ENCODE data around the gene FAF1.

Gene FAF1

GRCh38 chr1:50415235-50416149 is 544.6 kb downstream of the FAF1 start:
- no peak for TF ChIP-seq CTCF (conservative IDR thresholded peaks at IDR 0.05; ENCODE audit: low read depth, low read length)
- no peak overlapping the region for H3K4me3 ChIP-seq (ENCODE audit: low read depth, low read length)

GRCh38 chr1:50414853-50415234 is 545.2 kb downstream of the FAF1 start:
- no peak for TF ChIP-seq CTCF (conservative IDR thresholded peaks at IDR 0.05; ENCODE audit: low read depth, low read length)
- DNase-seq (ENCODE audit: low read depth): no peak
- H3K4me3 ChIP-seq (ENCODE audit: low read depth, low read length): no peak overlapping the region

More at GRCh38 chr1:50415235-50416149, 544.6 kb downstream of the FAF1 start:
- DNase-seq (ENCODE audit: low read depth): no peak

- DNase-seq (ENCODE audit: low read depth): no peak
- TF ChIP-seq CTCF (conservative IDR thresholded peaks at IDR 0.05; ENCODE audit: low read depth, low read length): no peak
- no peak overlapping the region for H3K4me3 ChIP-seq (ENCODE audit: low read depth, low read length)
Measured at GRCh38 chr1:50412813-50413476, 547.1 kb downstream of the FAF1 start.

GRCh38 chr1:50405814-50406213 is 554.3 kb downstream of the FAF1 start:
- TF ChIP-seq CTCF (conservative IDR thresholded peaks at IDR 0.05; ENCODE audit: low read depth, low read length): no peak
- H3K4me3 ChIP-seq (ENCODE audit: low read depth, low read length): no peak overlapping the region
- no peak for DNase-seq (ENCODE audit: low read depth)

GRCh38 chr1:50393522-50394120 is 566.4 kb downstream of the FAF1 start:
- TF ChIP-seq CTCF (conservative IDR thresholded peaks at IDR 0.05; ENCODE audit: low read depth, low read length): no peak
- no peak overlapping the region for H3K4me3 ChIP-seq (ENCODE audit: low read depth, low read length)
- no peak for DNase-seq (ENCODE audit: low read depth)
